ENCODE results near the gene CDC25C. TPM values are rescaled to one million over a fixed set of nuclear protein-coding genes. Genes with fewer than 3 reads are reported as not detected.

The CDC25C gene
- total and polyA plus RNA-seq, 9 of the 15 experiments (the other 6 are each of a cell fraction or from before 2014, with no cell fraction given), result 19.1 to 63.7 (median 31.9) TPM

DNA sequence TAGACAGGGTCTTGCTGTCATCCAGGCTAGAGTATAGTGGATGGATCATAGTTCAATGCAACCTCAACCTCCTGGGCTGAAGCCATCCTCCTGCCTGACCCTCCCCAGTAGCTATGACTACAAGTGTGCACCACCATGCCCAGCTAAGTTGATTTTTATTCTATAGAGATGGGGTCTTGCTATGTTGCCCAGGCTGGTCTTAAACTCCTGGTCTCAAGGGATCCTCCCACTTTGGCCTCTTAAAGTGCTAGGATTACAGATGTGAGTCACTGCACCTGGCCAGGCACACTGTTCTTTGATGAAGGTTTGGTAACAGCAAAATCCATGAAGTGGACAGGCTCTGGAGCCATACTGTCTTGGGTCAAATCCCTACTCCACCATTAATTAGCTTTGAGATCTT lies 50.7 kb downstream of the CDC25C start:
- Histone ChIP-seq H3K4me2 (ENCODE audit: insufficient read depth, low read length) (no peak overlapping the region), H3K4me1 (replicated peaks in 1 of 2; ENCODE audit: control insufficient read depth in 2 of 2, insufficient read depth in 2 of 2, low read length in 2 of 2) (no peaks in the 10 kb centered on the region), H3K36me3 (ENCODE audit: control insufficient read depth, insufficient read depth, low read length) (peaks cover 14% of the 10 kb centered on the region; the same call in 2 of the 3 replicates), H3K9me1 (ENCODE audit: control insufficient read depth, insufficient read depth, low read length) (no peaks in the 10 kb centered on the region), H3K27ac (ENCODE audit: extremely low read depth, low read depth, low read length) (no peak overlapping the region), H3K9me3 (replicated peaks; ENCODE audit: control insufficient read depth, insufficient read depth, low read depth, low read length) (no peaks in the 10 kb centered on the region), H3K79me2 (ENCODE audit: control insufficient read depth, insufficient read depth, low read length) (no peaks in the 10 kb centered on the region), H3K27me3 (ENCODE audit: control insufficient read depth in 2 of 2, insufficient read depth in 2 of 2, low read length in 2 of 2) (no peaks in the 10 kb centered on the region), H3K9ac (ENCODE audit: insufficient read depth in 1 of 2, low read depth in 2 of 2, low read length in 2 of 2) (no peak overlapping the region), H3K4me3 (no peak overlapping the region), H2AFZ (ENCODE audit: low read depth, low read length) (no peak overlapping the region), H4K20me1 (replicated peaks; ENCODE audit: control insufficient read depth, insufficient read depth, low read length) (no peaks in the 10 kb centered on the region)
- no TSS peak for BruUV-seq (replicated peaks)
- CTCF ChIA-PET (ENCODE audit: low intra/inter-chr PET ratio), result no interaction called here
- DNase-seq (ENCODE audit: extremely low read depth in 1 of 4, low spot score in 3 of 4), result no peak
- in situ Hi-C loops (cut with MboI) (loop anchor here (5.0 kb wide), 1 partner anchor 99 kb away; no protein-coding TSS in a partner anchor), intact Hi-C loops (cut with micrococcal nuclease) (no loop called here)
- FAIRE-seq, result no peak
- ATAC-seq, result no peak
- TF ChIP-seq ELF1 (tag; IDR thresholded peaks at IDR 0.05), result no peak
- TF ChIP-seq POLR3A (IDR thresholded peaks at IDR 0.05; ENCODE audit: borderline replicate concordance, extremely low read depth, insufficient read depth, insufficient read length), result no peak
- no peak for TF ChIP-seq POLR2A (conservative IDR thresholded peaks at IDR 0.05)
- TF ChIP-seq ZNF121 (CRISPR knock-in tag; conservative IDR thresholded peaks at IDR 0.05), result peak; percentile 81
- POLR2A ChIA-PET, result interaction anchor here (0.6 to 1.4 kb wide), 7 partner anchors 11 to 292 kb away, joined by 3 to 5 read pairs (median 3); partner anchors contain the start of gene KDM3B

DNA sequence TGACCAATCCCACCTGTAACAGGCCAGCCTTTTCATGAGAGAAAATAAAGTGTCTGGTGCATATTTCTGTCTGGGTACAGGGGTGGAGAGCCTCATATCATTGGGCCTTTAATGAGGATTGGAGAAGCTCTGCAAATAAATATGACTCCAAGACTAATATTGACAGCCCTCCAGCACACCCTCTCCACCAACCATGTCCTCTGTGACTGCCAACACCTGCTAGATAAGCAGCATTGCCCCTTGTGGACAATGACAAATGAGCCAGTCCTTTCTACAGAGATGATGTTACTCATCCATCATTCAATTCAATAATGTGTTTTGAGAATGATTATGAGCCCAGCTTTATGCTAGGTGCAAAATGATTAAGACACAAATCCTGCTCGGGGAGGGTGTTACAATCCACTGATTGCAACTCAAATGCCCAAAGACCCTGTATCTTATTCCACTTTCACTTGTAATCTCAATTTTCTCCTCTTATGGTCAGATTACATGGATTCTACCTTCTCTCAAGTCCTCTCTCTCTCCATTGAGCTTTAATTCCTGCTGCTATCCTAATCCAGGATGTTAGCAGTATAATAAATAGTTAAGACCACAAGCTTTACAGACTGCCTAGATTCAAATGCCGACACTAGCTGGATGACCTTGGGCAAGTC lies 55.1 kb downstream of the CDC25C start:
- WGBS (ENCODE audit: insufficient coverage, low coverage, missing lambda C conversion rate), result 0% methylated on average over 2 of the region's 2 CpGs
- H2AFZ ChIP-seq (ENCODE audit: low read depth, low read length), result no peak overlapping the region
- no peaks in the 10 kb centered on the region for H3K9me3 ChIP-seq (replicated peaks; ENCODE audit: control insufficient read depth, insufficient read depth, low read depth, low read length)
- H3K9me1 ChIP-seq (ENCODE audit: control insufficient read depth, insufficient read depth, low read length), result no peaks in the 10 kb centered on the region
- ATAC-seq (peak; percentile 50; the same call in 2 of the 3 replicates), DNase-seq (ENCODE audit: extremely low read depth in 1 of 4, low spot score in 3 of 4) (no peak), FAIRE-seq (no peak)
- no peaks in the 10 kb centered on the region for H3K79me2 ChIP-seq (ENCODE audit: control insufficient read depth, insufficient read depth, low read length)
- no peak overlapping the region for H3K4me3 ChIP-seq
- H3K27ac ChIP-seq (ENCODE audit: extremely low read depth, low read depth, low read length), result no peak overlapping the region
- H3K27me3 ChIP-seq (ENCODE audit: control insufficient read depth in 2 of 2, insufficient read depth in 2 of 2, low read length in 2 of 2), result peaks cover 3 to 7% of the 10 kb centered on the region in 2 experiments; a peak in 2 of 5 replicates
- peaks cover 6 to 8% of the 10 kb centered on the region in 2 experiments; a peak in 3 of 5 replicates for H3K4me1 ChIP-seq (replicated peaks in 1 of 2; ENCODE audit: control insufficient read depth in 2 of 2, insufficient read depth in 2 of 2, low read length in 2 of 2)
- ChIA-PET CTCF (ENCODE audit: low intra/inter-chr PET ratio) (no interaction called here), POLR2A (interaction anchor here (1.4 kb wide), 1 partner anchor 10 kb away, joined by 4 read pairs; no protein-coding TSS in a partner anchor)
- H3K36me3 ChIP-seq (ENCODE audit: control insufficient read depth, insufficient read depth, low read length), result no peaks in the 10 kb centered on the region
- no peak overlapping the region for H3K9ac ChIP-seq (ENCODE audit: insufficient read depth in 1 of 2, low read depth in 2 of 2, low read length in 2 of 2)
- in situ Hi-C loops (cut with MboI) (no loop called here), intact Hi-C loops (cut with micrococcal nuclease) (no loop called here)
- BruUV-seq (replicated peaks), result no TSS peak
- peaks cover 5% of the 10 kb centered on the region; the same call in 1 of the 2 replicates for H4K20me1 ChIP-seq (replicated peaks; ENCODE audit: control insufficient read depth, insufficient read depth, low read length)
- no peak overlapping the region for H3K4me2 ChIP-seq (ENCODE audit: insufficient read depth, low read length)
- TF ChIP-seq NR2C2 (CRISPR knock-in tag; IDR thresholded peaks at IDR 0.05) (no peak), NR2C2 (tag; IDR thresholded peaks at IDR 0.05) (no peak), CBX1 (IDR thresholded peaks at IDR 0.05; ENCODE audit: low read depth) (no peak), SP1 (CRISPR knock-in tag; IDR thresholded peaks at IDR 0.05) (no peak), TRIM28 (IDR thresholded peaks at IDR 0.05) (no peak)
- TF ChIP-seq, protein P1, sequence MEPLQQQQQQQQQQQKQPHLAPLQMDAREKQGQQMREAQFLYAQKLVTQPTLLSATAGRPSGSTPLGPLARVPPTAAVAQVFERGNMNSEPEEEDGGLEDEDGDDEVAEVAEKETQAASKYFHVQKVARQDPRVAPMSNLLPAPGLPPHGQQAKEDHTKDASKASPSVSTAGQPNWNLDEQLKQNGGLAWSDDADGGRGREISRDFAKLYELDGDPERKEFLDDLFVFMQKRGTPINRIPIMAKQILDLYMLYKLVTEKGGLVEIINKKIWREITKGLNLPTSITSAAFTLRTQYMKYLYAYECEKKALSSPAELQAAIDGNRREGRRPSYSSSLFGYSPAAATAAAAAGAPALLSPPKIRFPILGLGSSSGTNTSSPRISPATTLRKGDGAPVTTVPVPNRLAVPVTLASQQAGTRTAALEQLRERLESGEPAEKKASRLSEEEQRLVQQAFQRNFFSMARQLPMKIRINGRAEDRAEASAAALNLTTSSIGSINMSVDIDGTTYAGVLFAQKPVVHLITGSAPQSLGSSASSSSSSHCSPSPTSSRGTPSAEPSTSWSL (CRISPR knock-in tag; IDR thresholded peaks at IDR 0.05; ENCODE audit: borderline replicate concordance), result no peak
- TF ChIP-seq, protein P2, sequence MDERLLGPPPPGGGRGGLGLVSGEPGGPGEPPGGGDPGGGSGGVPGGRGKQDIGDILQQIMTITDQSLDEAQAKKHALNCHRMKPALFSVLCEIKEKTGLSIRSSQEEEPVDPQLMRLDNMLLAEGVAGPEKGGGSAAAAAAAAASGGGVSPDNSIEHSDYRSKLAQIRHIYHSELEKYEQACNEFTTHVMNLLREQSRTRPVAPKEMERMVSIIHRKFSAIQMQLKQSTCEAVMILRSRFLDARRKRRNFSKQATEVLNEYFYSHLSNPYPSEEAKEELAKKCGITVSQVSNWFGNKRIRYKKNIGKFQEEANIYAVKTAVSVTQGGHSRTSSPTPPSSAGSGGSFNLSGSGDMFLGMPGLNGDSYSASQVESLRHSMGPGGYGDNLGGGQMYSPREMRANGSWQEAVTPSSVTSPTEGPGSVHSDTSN (CRISPR knock-in tag; IDR thresholded peaks at IDR 0.05; ENCODE audit: low read depth), result no peak
- TF ChIP-seq, protein P2 (tag; conservative IDR thresholded peaks at IDR 0.05; ENCODE audit: low read depth), result peak; percentile 33; the same call in 1 of the 2 replicates

Data from K562 (cell line).